ENCODE measurements around the gene RGCC. TPM values are rescaled to one million over a fixed set of nuclear protein-coding genes. Genes with fewer than 3 reads are reported as not detected.
A peak's percentile ranks its signal among the peaks of the same experiment; 100 is the strongest.

The RGCC gene
- total and polyA plus RNA-seq, 9 of the 15 experiments (the other 6 are each of a cell fraction or from before 2014, with no cell fraction given), result 0.51 to 10.4 (median 5.8) TPM

- TF ChIP-seq DIDO1 (tag; IDR thresholded peaks at IDR 0.05; ENCODE audit: low read depth) (no peak), ZNF23 (CRISPR knock-in tag; IDR thresholded peaks at IDR 0.05) (no peak), MCM3 (IDR thresholded peaks at IDR 0.05) (no peak), RBFOX2 (IDR thresholded peaks at IDR 0.05; ENCODE audit: low read depth, low read length) (no peak; the same call in 1 of the 2 replicates), MYNN (IDR thresholded peaks at IDR 0.05) (no peak), MYNN (CRISPR knock-in tag; IDR thresholded peaks at IDR 0.05) (no peak), PTRF (tag; IDR thresholded peaks at IDR 0.05) (no peak), JUNB (CRISPR knock-in tag; conservative IDR thresholded peaks at IDR 0.05) (no peak), ARHGAP35 (IDR thresholded peaks at IDR 0.05; ENCODE audit: partially characterized antibody) (no peak), POLR2G (IDR thresholded peaks at IDR 0.05; ENCODE audit: low read depth, low read length) (peak; percentile 74; the same call in 1 of the 2 replicates), DEAF1 (CRISPR knock-in tag; IDR thresholded peaks at IDR 0.05) (no peak), FOXK1 (CRISPR knock-in tag; IDR thresholded peaks at IDR 0.05; ENCODE audit: borderline replicate concordance) (no peak), FOXJ3 (CRISPR knock-in tag; IDR thresholded peaks at IDR 0.05) (no peak), ZNF668 (CRISPR knock-in tag; IDR thresholded peaks at IDR 0.05) (no peak), GABPB1 (CRISPR knock-in tag; IDR thresholded peaks at IDR 0.05) (0 out of 2 replicates have a peak, but pooled peaks have one; percentile 20), NFYB (IDR thresholded peaks at IDR 0.05; ENCODE audit: extremely low read depth, insufficient read length) (no peak), ZNF445 (CRISPR knock-in tag; IDR thresholded peaks at IDR 0.05; ENCODE audit: low read depth) (no peak), TBP (optimal IDR thresholded peaks at IDR 0.05; ENCODE audit: low read depth, low read length) (peak; percentile 48), GATAD2B (IDR thresholded peaks at IDR 0.05; ENCODE audit: borderline replicate concordance) (no peak)
- TF ChIP-seq, protein P1, sequence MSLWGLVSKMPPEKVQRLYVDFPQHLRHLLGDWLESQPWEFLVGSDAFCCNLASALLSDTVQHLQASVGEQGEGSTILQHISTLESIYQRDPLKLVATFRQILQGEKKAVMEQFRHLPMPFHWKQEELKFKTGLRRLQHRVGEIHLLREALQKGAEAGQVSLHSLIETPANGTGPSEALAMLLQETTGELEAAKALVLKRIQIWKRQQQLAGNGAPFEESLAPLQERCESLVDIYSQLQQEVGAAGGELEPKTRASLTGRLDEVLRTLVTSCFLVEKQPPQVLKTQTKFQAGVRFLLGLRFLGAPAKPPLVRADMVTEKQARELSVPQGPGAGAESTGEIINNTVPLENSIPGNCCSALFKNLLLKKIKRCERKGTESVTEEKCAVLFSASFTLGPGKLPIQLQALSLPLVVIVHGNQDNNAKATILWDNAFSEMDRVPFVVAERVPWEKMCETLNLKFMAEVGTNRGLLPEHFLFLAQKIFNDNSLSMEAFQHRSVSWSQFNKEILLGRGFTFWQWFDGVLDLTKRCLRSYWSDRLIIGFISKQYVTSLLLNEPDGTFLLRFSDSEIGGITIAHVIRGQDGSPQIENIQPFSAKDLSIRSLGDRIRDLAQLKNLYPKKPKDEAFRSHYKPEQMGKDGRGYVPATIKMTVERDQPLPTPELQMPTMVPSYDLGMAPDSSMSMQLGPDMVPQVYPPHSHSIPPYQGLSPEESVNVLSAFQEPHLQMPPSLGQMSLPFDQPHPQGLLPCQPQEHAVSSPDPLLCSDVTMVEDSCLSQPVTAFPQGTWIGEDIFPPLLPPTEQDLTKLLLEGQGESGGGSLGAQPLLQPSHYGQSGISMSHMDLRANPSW (CRISPR knock-in tag; IDR thresholded peaks at IDR 0.05), result no peak
- TF ChIP-seq, protein P2, sequence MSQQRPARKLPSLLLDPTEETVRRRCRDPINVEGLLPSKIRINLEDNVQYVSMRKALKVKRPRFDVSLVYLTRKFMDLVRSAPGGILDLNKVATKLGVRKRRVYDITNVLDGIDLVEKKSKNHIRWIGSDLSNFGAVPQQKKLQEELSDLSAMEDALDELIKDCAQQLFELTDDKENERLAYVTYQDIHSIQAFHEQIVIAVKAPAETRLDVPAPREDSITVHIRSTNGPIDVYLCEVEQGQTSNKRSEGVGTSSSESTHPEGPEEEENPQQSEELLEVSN (IDR thresholded peaks at IDR 0.05; ENCODE audit: borderline replicate concordance in 1 of 2, extremely low read depth in 1 of 2, insufficient read depth in 1 of 2, insufficient read length in 1 of 2, low read depth in 1 of 2, low read length in 1 of 2, poor library complexity in 1 of 2, severe bottlenecking in 1 of 2), result peak; percentile 58 to 66
These were observed at the start of gene RGCC (continued) for GRCh38 chr13:41456768-41457588.

Measured in K562 (cell line).